Esophagus muscularis mucosa (tissue), 4 donors: Measurements from ENCODE around the gene DOCK4. TPM values are rescaled to one million over a fixed set of nuclear protein-coding genes. Genes with fewer than 3 reads are reported as not detected.

Experiments used
- DNase-seq: peaks from one replicate; pipeline ENCODE4 v3.0.0-alpha.2; 2017; ENCODE audit errors: extremely low spot score
- H3K27ac ChIP-seq, 4 donors: fragments of 200-600 bp; sonication (generic); replicated peaks in 1 of 4; 1 replicate in 3 of 4; 2 replicates in 1 of 4; pipeline ENCODE4 v1.5.1; 2016 to 2019; ENCODE audit warnings: mild to moderate bottlenecking in 1 of 4
- H3K27me3 ChIP-seq, 4 donors: fragments of 200-600 bp; sonication (generic); one replicate each; pipeline versions ENCODE4 v1.5.1 to v1.6.0; 2016 to 2019
- H3K36me3 ChIP-seq, 4 donors: fragments of 200-600 bp; sonication (generic); one replicate each; pipeline ENCODE4 v1.5.1; 2016 to 2019
- H3K4me1 ChIP-seq, 4 donors: fragments of 200-600 bp; sonication (generic); one replicate each; pipeline ENCODE4 v1.5.1; 2016 to 2019
- H3K4me3 ChIP-seq, 4 donors: fragments of 200-600 bp; sonication (generic); 1 replicate in 2 of 4; 2 replicates in 2 of 4; pipeline ENCODE4 v1.5.1; 2016 to 2019; ENCODE audit warnings: mild to moderate bottlenecking in 4 of 4, moderate library complexity in 1 of 4
- H3K9me3 ChIP-seq, 4 donors: fragments of 200-600 bp; sonication (generic); 1 replicate in 3 of 4; 2 replicates in 1 of 4; pipeline ENCODE4 v1.5.1; 2016 to 2019
- EP300 ChIP-seq: sonication (generic); formaldehyde crosslinking; IDR thresholded peaks from one replicate; pipeline ENCODE4 v1.6.1; 2017; ENCODE audit warnings: antibody characterized with exemption
- POLR2A ChIP-seq: fragments of 450-650 bp; IDR thresholded peaks from one replicate; pipeline ENCODE4 v1.6.1; 2017; ENCODE audit warnings: antibody characterized with exemption, moderate library complexity, mild to moderate bottlenecking, low read depth
- POLR2AphosphoS5 ChIP-seq, 2 donors: sonication (generic); formaldehyde crosslinking; IDR thresholded peaks; one replicate each; pipeline ENCODE4 v1.6.1; 2017; ENCODE audit warnings: antibody characterized with exemption in 2 of 2
- WGBS: methylation state at CpG from one replicate; pipeline ENCODE4 v1.1.5; 2018; 5-methylcytosine and 5-hydroxymethylcytosine counted together
- intact Hi-C: fragments of 100-400 bp; cut with DNase I; formaldehyde crosslinking; loops from one replicate; pipeline ENCODE4 v1.15.1; 2023
- total RNA-seq, 4 donors: library from RNA; depleted of rRNA; stranded (reverse); fragments of >200 nt; gene quantifications; one replicate each; pipeline versions ENCODE4 v1.1.0 to v1.2.1, GENCODE V29; 2016
- TF ChIP-seq, protein P1 (sequence below), 3 experiments: fragments of 200-600 bp in 2 of 3; fragments of 450-650 bp in 1 of 3; sonication (generic) in 2 of 3; IDR thresholded peaks; one replicate each; pipeline ENCODE4 v1.5.1; 2017 to 2019; ENCODE audit warnings: antibody characterized with exemption in 3 of 3, mild to moderate bottlenecking in 2 of 3, moderate library complexity in 1 of 3

Gene DOCK4
- total RNA-seq, 4 donors from 2014 or later, result 14.0 to 25.3 (median 18.8) TPM

DNA sequence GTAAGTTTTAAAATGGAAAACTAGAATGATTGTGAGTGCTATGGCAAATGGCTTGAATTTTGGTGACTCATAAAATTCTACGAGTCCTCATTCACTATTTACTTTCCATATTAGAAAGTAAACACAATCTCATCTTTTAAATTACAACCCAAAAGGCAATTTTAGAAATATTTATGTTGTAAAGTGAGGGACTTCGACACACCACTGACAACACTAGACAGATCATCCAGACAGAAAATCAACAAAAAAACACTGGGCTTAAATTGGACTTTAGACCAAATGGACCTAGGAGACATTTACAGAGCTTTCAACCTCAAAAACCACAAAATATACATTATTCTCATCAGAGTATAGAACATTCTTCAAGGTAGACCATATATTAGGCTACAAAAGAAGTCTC is 30.4 kb upstream of the DOCK4 start:
- TF ChIP-seq POLR2A, result no peak
- TF ChIP-seq EP300, result no peak
- TF ChIP-seq POLR2AphosphoS5 (IDR thresholded peaks at IDR 0.05), result no peak
- TF ChIP-seq, protein P1, sequence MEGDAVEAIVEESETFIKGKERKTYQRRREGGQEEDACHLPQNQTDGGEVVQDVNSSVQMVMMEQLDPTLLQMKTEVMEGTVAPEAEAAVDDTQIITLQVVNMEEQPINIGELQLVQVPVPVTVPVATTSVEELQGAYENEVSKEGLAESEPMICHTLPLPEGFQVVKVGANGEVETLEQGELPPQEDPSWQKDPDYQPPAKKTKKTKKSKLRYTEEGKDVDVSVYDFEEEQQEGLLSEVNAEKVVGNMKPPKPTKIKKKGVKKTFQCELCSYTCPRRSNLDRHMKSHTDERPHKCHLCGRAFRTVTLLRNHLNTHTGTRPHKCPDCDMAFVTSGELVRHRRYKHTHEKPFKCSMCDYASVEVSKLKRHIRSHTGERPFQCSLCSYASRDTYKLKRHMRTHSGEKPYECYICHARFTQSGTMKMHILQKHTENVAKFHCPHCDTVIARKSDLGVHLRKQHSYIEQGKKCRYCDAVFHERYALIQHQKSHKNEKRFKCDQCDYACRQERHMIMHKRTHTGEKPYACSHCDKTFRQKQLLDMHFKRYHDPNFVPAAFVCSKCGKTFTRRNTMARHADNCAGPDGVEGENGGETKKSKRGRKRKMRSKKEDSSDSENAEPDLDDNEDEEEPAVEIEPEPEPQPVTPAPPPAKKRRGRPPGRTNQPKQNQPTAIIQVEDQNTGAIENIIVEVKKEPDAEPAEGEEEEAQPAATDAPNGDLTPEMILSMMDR (IDR thresholded peaks at IDR 0.05), result no peak
- 95% methylated on average over 2 of the region's 2 CpGs for WGBS

DNA sequence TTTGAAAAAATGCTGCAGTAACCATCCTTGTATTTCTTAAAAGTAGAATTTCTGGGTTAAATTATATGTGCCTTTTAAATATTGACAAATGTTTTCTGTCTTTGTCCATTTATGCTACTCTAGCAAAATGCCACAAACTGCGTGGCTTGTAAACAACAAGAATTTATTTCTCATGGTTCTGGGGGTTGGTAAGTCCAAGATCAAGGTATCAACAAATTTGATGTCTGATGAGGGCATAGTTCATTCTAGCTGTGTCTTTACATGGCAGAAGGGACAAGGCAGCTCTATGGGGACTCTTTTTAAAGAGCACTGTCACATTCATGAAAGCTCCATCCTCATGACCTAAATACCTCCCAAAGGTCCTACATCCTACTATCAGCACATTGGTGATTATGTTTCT is 27.9 kb upstream of the DOCK4 start:
- H3K9me3 ChIP-seq, result no peaks in the 10 kb centered on the region
- TF ChIP-seq, protein P1 (IDR thresholded peaks at IDR 0.05), result no peak
- TF ChIP-seq EP300 (no peak), POLR2A (no peak), POLR2AphosphoS5 (IDR thresholded peaks at IDR 0.05) (no peak)
- DNase-seq, result no peak
- H3K4me3 ChIP-seq, result no peak overlapping the region
- WGBS, result 100% methylated on average over 1 of the region's 1 CpG
- no peaks in the 10 kb centered on the region for H3K27me3 ChIP-seq
- intact Hi-C loops, result no loop called here
- H3K27ac ChIP-seq, result no peak overlapping the region
- peaks cover 0 to 8% (median 5%) of the 10 kb centered on the region in 4 donors for H3K4me1 ChIP-seq
- no peaks in the 10 kb centered on the region for H3K36me3 ChIP-seq

More for the DNA sequence above, 30.4 kb upstream of the DOCK4 start:
- Histone ChIP-seq H3K27me3 (no peaks in the 10 kb centered on the region), H3K36me3 (no peaks in the 10 kb centered on the region), H3K4me3 (no peak overlapping the region), H3K27ac (no peak overlapping the region), H3K9me3 (no peaks in the 10 kb centered on the region), H3K4me1 (peaks cover 0 to 8% (median 5%) of the 10 kb centered on the region in 4 donors)
- intact Hi-C loops, result no loop called here
- DNase-seq, result no peak

DNA sequence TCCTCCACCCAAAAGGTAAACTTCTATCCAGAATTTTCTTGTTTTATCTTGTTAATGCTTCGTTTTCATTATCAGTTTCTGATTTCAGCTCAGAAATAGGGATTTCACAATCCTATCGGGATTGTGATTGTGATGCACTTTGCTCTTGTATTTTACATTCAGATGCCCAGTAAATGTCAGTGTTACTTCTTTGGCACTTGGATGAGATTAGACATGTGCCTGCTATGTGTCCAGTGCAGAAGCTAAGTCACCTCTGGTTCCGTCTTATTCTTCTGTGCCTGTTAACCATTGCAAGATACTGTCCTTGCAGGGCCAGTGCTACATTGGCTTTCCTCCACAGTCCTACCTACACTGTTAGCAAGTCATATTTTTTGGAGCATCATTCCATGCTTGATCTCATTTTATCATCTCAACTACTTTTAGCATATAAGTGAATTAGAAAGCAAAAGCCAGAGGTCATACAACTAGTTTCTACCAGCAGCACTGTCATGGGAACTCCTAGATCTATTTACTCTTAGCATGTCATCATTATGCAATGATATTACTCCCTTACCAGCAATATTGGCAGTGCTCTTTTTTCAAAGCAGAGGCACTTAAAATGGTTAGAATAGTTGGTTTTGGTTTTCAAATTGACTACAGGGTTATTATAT is 27.0 kb upstream of the DOCK4 start:
- H3K9me3 ChIP-seq, result no peaks in the 10 kb centered on the region
- intact Hi-C loops, result no loop called here
- TF ChIP-seq EP300 (no peak), POLR2AphosphoS5 (IDR thresholded peaks at IDR 0.05) (no peak), POLR2A (no peak)
- TF ChIP-seq, protein P1 (IDR thresholded peaks at IDR 0.05), result no peak
- no peak overlapping the region for H3K27ac ChIP-seq
- H3K4me3 ChIP-seq, result no peak overlapping the region
- H3K27me3 ChIP-seq, result no peaks in the 10 kb centered on the region
- no peak for DNase-seq
- WGBS, result 79% methylated on average over 3 of the region's 3 CpGs
- H3K4me1 ChIP-seq, result peaks cover 0 to 8% (median 5%) of the 10 kb centered on the region in 4 donors
- H3K36me3 ChIP-seq, result no peaks in the 10 kb centered on the region

DNA sequence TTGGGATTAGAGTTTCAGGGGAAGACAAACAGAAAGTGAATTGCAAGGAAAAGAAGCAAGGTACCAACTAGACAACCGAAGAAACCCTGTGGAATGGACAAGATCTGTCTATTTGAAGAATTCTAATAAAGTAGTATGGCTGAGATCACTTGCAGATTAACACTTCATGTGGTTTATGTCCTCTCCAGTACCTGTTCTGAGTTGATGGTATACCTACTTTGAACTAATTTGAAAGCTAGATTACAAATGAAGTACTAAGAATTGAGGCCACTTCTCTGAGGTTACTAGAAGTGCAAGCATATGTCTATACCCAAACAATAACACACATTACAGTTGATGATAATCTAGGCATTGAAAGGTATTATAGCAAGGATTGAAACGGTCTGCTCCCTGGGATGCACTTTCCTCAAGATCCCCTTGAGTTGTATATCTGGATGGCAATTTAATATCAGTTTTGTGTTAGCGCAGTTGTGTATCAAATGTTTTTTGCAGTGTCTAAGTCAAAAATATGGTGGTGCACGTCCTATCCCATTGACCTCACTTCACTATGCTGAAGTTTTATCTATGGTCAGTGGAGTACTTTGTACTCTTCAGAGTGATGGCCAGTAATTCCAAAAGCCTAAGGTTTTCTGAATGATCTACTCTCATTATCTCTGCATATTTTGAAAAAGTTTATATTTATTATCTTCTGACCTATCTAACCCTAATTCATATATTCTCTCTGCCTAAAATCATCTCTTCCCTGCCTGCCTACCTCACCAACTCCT is 26.2 kb upstream of the DOCK4 start:
- 81% methylated on average over 4 of the region's 4 CpGs for WGBS
- Histone ChIP-seq H3K27me3 (no peaks in the 10 kb centered on the region), H3K27ac (no peak overlapping the region), H3K36me3 (no peaks in the 10 kb centered on the region), H3K9me3 (no peaks in the 10 kb centered on the region), H3K4me1 (peaks cover 0 to 8% (median 5%) of the 10 kb centered on the region in 4 donors), H3K4me3 (no peak overlapping the region)
- TF ChIP-seq POLR2AphosphoS5 (IDR thresholded peaks at IDR 0.05) (no peak), POLR2A (no peak), EP300 (no peak)
- TF ChIP-seq, protein P1 (IDR thresholded peaks at IDR 0.05), result no peak
- DNase-seq, result no peak
- intact Hi-C loops, result no loop called here
